OCI-LY7 (cell line): ENCODE measurements around the gene TJP1. TPM values are rescaled to one million over a fixed set of nuclear protein-coding genes. Genes with fewer than 3 reads are reported as not detected.

ENCODE experiments used
- Bru-seq: library from RNA; stranded (reverse); fragments of 400-500 nt; gene quantifications from one replicate; lab custom pipeline; 2021; lab: Mats Ljungman, UMichigan
- BruChase-seq, 2 experiments: library from RNA; stranded (reverse); fragments of 400-500 nt; gene quantifications; one replicate each; lab custom pipeline; 2021; lab: Mats Ljungman, UMichigan
- BruUV-seq: library from RNA; stranded (reverse); fragments of 400-500 nt; replicated peaks from 2 replicates; lab custom pipeline; 2021; lab: Mats Ljungman, UMichigan
- CTCF ChIA-PET: fragments of 300-600 bp; sonication (Branson Sonifier 250); formaldehyde crosslinking; loops from one replicate; lab custom pipeline; 2022; ENCODE audit warnings: antibody characterized with exemption; ENCODE audit not compliant: unreplicated experiment; lab: Charles Lee
- POLR2A ChIA-PET: fragments of 300-600 bp; sonication (Branson Sonifier 250); formaldehyde crosslinking; loops from one replicate; lab custom pipeline; 2022; ENCODE audit warnings: antibody characterized with exemption; lab: Charles Lee
- DNase-seq: peaks from one replicate; pipeline ENCODE4 v3.0.0-alpha.2; 2015; ENCODE audit warnings: low spot score
- H2AFZ ChIP-seq: fragments of 200-600 bp; sonication (generic), shearing (Covaris generic); 2 replicates; pipeline ENCODE4 v1.6.1; 2014; ENCODE audit warnings: mild to moderate bottlenecking, antibody characterized with exemption, low read length, moderate library complexity
- H3K27ac ChIP-seq: fragments of 200-600 bp; sonication (generic); 2 replicates; pipeline ENCODE4 v1.5.1; 2014; ENCODE audit warnings: mixed run types, low read depth, mild to moderate bottlenecking, moderate library complexity, low read length, inconsistent platforms; ENCODE audit not compliant: poor library complexity, severe bottlenecking
- H3K36me3 ChIP-seq: fragments of 200-600 bp; sonication (generic); 2 replicates; pipeline ENCODE4 v1.6.1; 2014; ENCODE audit warnings: mild to moderate bottlenecking, antibody characterized with exemption, low read length, moderate library complexity, mixed read lengths; ENCODE audit not compliant: insufficient read depth
- H3K4me1 ChIP-seq: fragments of 200-600 bp; sonication (generic); 2 replicates; pipeline ENCODE4 v1.5.1; 2014; ENCODE audit warnings: mild to moderate bottlenecking, low read length; ENCODE audit not compliant: insufficient read depth, poor library complexity, severe bottlenecking
- H3K4me2 ChIP-seq: fragments of 200-600 bp; sonication (generic); 2 replicates; pipeline ENCODE4 v1.6.1; 2014; ENCODE audit warnings: mild to moderate bottlenecking, low read length
- H3K4me3 ChIP-seq: fragments of 200-600 bp; sonication (generic); 2 replicates; pipeline ENCODE4 v1.5.1; 2014; ENCODE audit warnings: mild to moderate bottlenecking, low read depth, low read length; ENCODE audit not compliant: poor library complexity, severe bottlenecking
- H3K79me2 ChIP-seq: fragments of 200-600 bp; sonication (generic); 2 replicates; pipeline ENCODE4 v1.6.1; 2016; ENCODE audit warnings: low read depth, mild to moderate bottlenecking, low read length, moderate library complexity, mixed read lengths; ENCODE audit not compliant: insufficient read depth
- H3K9me2 ChIP-seq: fragments of 200-600 bp; sonication (generic); 2 replicates; pipeline ENCODE4 v1.6.1; 2016; ENCODE audit warnings: mild to moderate bottlenecking, low read length, mixed read lengths; ENCODE audit not compliant: insufficient read depth
- H3K9me3 ChIP-seq: fragments of 200-600 bp; sonication (generic); 2 replicates; pipeline ENCODE4 v1.6.1; 2014; ENCODE audit warnings: mild to moderate bottlenecking, mixed run types, low read length, mixed read lengths
- H4K20me1 ChIP-seq: fragments of 200-600 bp; sonication (generic); 2 replicates; pipeline ENCODE4 v1.6.1; 2014; ENCODE audit warnings: mild to moderate bottlenecking, antibody characterized with exemption, low read length, moderate library complexity, mixed read lengths; ENCODE audit not compliant: insufficient read depth
- EZH2phosphoT487 ChIP-seq: fragments of 200-600 bp; sonication (generic); IDR thresholded peaks from 2 replicates; pipeline ENCODE4 v1.6.1; 2018; ENCODE audit warnings: low read depth, borderline replicate concordance, mild to moderate bottlenecking, mixed run types, antibody characterized with exemption, low read length, moderate library complexity, mixed read lengths
- intact Hi-C: fragments of 100-400 bp; cut with micrococcal nuclease; formaldehyde crosslinking; loops from one replicate; pipeline ENCODE4 v1.10.0; 2022; ENCODE audit not compliant: unreplicated experiment
- long read RNA-seq: library from polyadenylated mRNA; stranded (forward); transcript quantifications from one replicate; pipeline ENCODE4 v2.0.0, GENCODE V29; 2022
- total RNA-seq, 2 experiments: library from RNA; depleted of rRNA in 1 of 2; stranded (reverse); fragments of >200 nt in 1 of 2; shearing (Covaris generic) in 1 of 2; gene quantifications; 2 replicates each; pipeline ENCODE4 v1.2.3, GENCODE V29; 2014 to 2022
- TF ChIP-seq, protein P1 (sequence below): fragments of 200-600 bp; sonication (generic); conservative IDR thresholded peaks from 2 replicates; pipeline ENCODE4 v1.5.1; 2014; ENCODE audit warnings: mild to moderate bottlenecking, antibody characterized with exemption, low read length, moderate library complexity, mixed read lengths

TJP1 gene
- 0.19 and 0.82 TPM in 2 replicates for total RNA-seq (2014; rRNA removed; shearing (Covaris generic))
- total RNA-seq (2022): 0.06 and 0.32 TPM in 2 replicates
- percentile 18 among the genes with signal in this experiment for Bru-seq, nascent RNA
- percentile 16 among the genes with signal in this experiment for BruChase-seq, experiment 1, labeled RNA remaining after a 6-hour chase
- percentile 23 among the genes with signal in this experiment for BruChase-seq, experiment 2, labeled RNA remaining after a 2-hour chase
- long read RNA-seq: 0 reads

DNA sequence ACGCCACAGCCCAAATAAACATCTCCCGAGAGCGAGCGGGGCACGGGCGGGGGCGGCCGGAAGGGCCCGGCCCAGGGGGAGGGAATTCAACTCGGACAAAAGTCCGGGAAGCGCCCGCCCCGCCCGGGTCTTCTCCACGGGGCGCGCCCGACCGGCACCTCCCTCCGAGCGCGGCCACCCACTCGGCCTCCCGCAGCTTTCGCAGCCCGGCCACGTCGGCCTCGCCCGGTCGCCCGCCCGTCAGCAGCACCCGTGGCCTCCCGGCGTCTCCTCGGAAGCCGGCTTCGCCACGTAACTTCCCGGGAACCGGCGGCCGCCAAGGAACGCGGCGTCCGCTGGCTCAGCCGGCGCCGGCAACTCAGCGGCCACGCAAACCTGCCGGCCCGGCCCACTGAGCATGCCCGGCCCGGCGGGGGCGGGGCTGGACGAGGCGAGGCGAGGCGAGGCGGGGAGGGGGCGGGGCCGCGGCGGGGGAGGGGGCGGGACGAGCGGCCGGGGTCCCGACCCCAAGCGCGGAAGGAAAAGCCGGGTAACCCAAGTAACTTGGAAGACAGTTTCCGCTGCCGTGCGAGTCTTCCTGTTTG is at the start of gene TJP1:
Gene TJP1, minus strand, starts transcription at position 369 of the 584 bp plus-strand sequence. CDS start 440 bp downstream, outside the sequence.
- Histone ChIP-seq H3K4me1 (peaks cover 15% of the 10 kb centered on the region), H3K9me3 (no peaks in the 10 kb centered on the region), H4K20me1 (peaks cover 7% of the 10 kb centered on the region; the same call in 1 of the 2 replicates), H3K36me3 (no peaks in the 10 kb centered on the region), H2AFZ (no peak within 1 kb of the TSS), H3K9me2 (no peaks in the 10 kb centered on the region), H3K79me2 (no peaks in the 10 kb centered on the region), H3K4me3 (no peak within 1 kb of the TSS), H3K27ac (no peak within 1 kb of the TSS), H3K4me2 (no peak within 1 kb of the TSS)
- POLR2A ChIA-PET: no interaction called here
- CTCF ChIA-PET: no interaction called here
- no peak for TF ChIP-seq EZH2phosphoT487
- TF ChIP-seq, protein P1, sequence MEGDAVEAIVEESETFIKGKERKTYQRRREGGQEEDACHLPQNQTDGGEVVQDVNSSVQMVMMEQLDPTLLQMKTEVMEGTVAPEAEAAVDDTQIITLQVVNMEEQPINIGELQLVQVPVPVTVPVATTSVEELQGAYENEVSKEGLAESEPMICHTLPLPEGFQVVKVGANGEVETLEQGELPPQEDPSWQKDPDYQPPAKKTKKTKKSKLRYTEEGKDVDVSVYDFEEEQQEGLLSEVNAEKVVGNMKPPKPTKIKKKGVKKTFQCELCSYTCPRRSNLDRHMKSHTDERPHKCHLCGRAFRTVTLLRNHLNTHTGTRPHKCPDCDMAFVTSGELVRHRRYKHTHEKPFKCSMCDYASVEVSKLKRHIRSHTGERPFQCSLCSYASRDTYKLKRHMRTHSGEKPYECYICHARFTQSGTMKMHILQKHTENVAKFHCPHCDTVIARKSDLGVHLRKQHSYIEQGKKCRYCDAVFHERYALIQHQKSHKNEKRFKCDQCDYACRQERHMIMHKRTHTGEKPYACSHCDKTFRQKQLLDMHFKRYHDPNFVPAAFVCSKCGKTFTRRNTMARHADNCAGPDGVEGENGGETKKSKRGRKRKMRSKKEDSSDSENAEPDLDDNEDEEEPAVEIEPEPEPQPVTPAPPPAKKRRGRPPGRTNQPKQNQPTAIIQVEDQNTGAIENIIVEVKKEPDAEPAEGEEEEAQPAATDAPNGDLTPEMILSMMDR: no peak
- DNase-seq: no peak
- intact Hi-C loops: no loop called here
- BruUV-seq: no TSS peak

DNA sequence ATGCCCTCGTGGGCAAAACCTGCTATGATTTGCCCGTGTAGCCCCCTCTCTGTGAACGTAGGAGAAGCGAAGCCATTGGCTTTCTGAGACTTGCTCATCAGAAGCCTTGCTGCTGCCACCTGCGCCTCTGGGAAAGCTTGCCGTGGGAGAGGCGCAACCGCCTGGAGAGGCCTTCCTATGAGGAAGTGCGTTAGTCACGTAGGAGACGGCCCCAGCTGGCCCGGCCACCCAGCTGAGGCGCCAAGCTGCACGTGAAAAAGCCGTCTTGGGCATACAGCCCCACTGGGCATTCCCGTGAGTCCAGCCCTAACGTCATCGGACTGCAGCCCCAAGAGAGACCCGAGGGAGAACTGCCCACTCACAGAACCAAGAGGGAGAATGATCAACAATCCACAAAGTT is 49.1 kb upstream of the TJP1 start:
- H3K4me1 ChIP-seq: no peaks in the 10 kb centered on the region
- H3K4me3 ChIP-seq: no peak overlapping the region
- ChIA-PET CTCF (no interaction called here), POLR2A (interaction anchor here (1.5 kb wide), 1 partner anchor 54 kb away, joined by 4 read pairs; no protein-coding TSS in a partner anchor)
- no peak for DNase-seq
- H3K36me3 ChIP-seq: no peaks in the 10 kb centered on the region
- TF ChIP-seq EZH2phosphoT487: no peak
- TF ChIP-seq, protein P1: no peak
- intact Hi-C loops: no loop called here
- H3K4me2 ChIP-seq: no peak overlapping the region
- H3K27ac ChIP-seq: no peak overlapping the region
- BruUV-seq: no TSS peak
- no peaks in the 10 kb centered on the region for H3K9me2 ChIP-seq
- no peaks in the 10 kb centered on the region for H3K79me2 ChIP-seq
- H4K20me1 ChIP-seq: no peaks in the 10 kb centered on the region
- no peaks in the 10 kb centered on the region for H3K9me3 ChIP-seq
- no peak overlapping the region for H2AFZ ChIP-seq
